GM21360 (cell line): ENCODE results near the gene ST6GALNAC4.
A peak's percentile ranks its signal among the peaks of the same experiment; 100 is the strongest.

Experiments used
- ATAC-seq: cut with Tn5 transposase; IDR thresholded peaks from one replicate; pipeline ENCODE4 v1.9.1; 2021; ENCODE audit warnings: mild to moderate bottlenecking, moderate library complexity; ENCODE audit not compliant: unreplicated experiment

The ST6GALNAC4 gene

GRCh38 chr9:127931092-127931881, 14.4 kb upstream of the ST6GALNAC4 start:
- peak; percentile 22 for ATAC-seq

GRCh38 chr9:127930231-127931091, 13.6 kb upstream of the ST6GALNAC4 start, which contains the start of gene PIP5KL1:
TSS of gene PIP5KL1 (minus strand) at chr9:127930777. CDS start at chr9:127930752, 25 bp downstream.
- ATAC-seq, result peak; percentile 55

GRCh38 chr9:127929625-127929979, 12.8 kb upstream of the ST6GALNAC4 start:
- no peak for ATAC-seq

- ATAC-seq, result no peak
Measured at GRCh38 chr9:127928676-127929624, 12.1 kb upstream of the ST6GALNAC4 start.

- ATAC-seq, result no peak
Measured at GRCh38 chr9:127927988-127928675, 11.3 kb upstream of the ST6GALNAC4 start.

GRCh38 chr9:127927201-127927987, 10.6 kb upstream of the ST6GALNAC4 start:
- no peak for ATAC-seq

- no peak for ATAC-seq
Measured at GRCh38 chr9:127926906-127927200, 10.0 kb upstream of the ST6GALNAC4 start.

GRCh38 chr9:127925959-127926905, 9.4 kb upstream of the ST6GALNAC4 start:
- no peak for ATAC-seq

- no peak for ATAC-seq
Measured at GRCh38 chr9:127924736-127925444, 8.0 kb upstream of the ST6GALNAC4 start.

GRCh38 chr9:127923771-127924170, 6.9 kb upstream of the ST6GALNAC4 start:
- ATAC-seq, result no peak

GRCh38 chr9:127923046-127923445, 6.2 kb upstream of the ST6GALNAC4 start:
- no peak for ATAC-seq

GRCh38 chr9:127921557-127922120, 4.8 kb upstream of the ST6GALNAC4 start:
- no peak for ATAC-seq

GRCh38 chr9:127920794-127921193, 4.0 kb upstream of the ST6GALNAC4 start:
- ATAC-seq, result no peak

GRCh38 chr9:127919253-127919815, 2.5 kb upstream of the ST6GALNAC4 start:
- ATAC-seq, result no peak

GRCh38 chr9:127918183-127919107, 1.6 kb upstream of the ST6GALNAC4 start:
- ATAC-seq, result no peak

- ATAC-seq, result no peak
Measured at GRCh38 chr9:127917603-127918002, 762 bp upstream of the ST6GALNAC4 start.
